ENCODE data around the gene MIS18BP1.

DNA sequence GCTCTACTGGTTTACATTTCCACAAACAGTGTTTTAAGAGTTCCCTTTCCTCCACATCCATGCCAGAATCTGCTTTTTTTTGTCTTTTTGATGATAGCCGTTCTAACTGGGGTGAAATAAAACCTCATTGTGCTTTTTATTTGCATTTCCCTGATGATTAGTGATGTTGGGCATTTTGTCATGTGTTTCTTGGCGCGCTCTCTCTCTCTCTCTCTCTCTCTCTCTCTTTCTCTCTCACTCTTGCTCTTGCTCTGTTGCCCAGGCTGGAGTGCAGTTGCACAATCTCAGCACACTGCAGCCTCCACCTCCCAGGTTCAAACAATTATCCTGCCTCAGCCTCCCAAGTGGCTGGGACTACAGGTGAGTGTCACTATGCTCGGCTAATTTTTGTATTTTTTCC lies 9.6 kb upstream of the MIS18BP1 start:
- TF ChIP-seq, protein P1, sequence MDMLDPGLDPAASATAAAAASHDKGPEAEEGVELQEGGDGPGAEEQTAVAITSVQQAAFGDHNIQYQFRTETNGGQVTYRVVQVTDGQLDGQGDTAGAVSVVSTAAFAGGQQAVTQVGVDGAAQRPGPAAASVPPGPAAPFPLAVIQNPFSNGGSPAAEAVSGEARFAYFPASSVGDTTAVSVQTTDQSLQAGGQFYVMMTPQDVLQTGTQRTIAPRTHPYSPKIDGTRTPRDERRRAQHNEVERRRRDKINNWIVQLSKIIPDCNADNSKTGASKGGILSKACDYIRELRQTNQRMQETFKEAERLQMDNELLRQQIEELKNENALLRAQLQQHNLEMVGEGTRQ (IDR thresholded peaks at IDR 0.05; ENCODE audit: low read depth, low read length), result no peak
- TF ChIP-seq, protein P2, sequence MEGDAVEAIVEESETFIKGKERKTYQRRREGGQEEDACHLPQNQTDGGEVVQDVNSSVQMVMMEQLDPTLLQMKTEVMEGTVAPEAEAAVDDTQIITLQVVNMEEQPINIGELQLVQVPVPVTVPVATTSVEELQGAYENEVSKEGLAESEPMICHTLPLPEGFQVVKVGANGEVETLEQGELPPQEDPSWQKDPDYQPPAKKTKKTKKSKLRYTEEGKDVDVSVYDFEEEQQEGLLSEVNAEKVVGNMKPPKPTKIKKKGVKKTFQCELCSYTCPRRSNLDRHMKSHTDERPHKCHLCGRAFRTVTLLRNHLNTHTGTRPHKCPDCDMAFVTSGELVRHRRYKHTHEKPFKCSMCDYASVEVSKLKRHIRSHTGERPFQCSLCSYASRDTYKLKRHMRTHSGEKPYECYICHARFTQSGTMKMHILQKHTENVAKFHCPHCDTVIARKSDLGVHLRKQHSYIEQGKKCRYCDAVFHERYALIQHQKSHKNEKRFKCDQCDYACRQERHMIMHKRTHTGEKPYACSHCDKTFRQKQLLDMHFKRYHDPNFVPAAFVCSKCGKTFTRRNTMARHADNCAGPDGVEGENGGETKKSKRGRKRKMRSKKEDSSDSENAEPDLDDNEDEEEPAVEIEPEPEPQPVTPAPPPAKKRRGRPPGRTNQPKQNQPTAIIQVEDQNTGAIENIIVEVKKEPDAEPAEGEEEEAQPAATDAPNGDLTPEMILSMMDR (conservative IDR thresholded peaks at IDR 0.05; ENCODE audit: low read depth, low read length), result no peak
- TF ChIP-seq RAD21 (IDR thresholded peaks at IDR 0.05; ENCODE audit: low read length), result no peak
- no peak for TF ChIP-seq MXI1 (IDR thresholded peaks at IDR 0.05; ENCODE audit: borderline replicate concordance, low read depth, low read length)
- TF ChIP-seq POLR2A (IDR thresholded peaks at IDR 0.05; ENCODE audit: low read depth, low read length), result no peak
- TF ChIP-seq CEBPB (IDR thresholded peaks at IDR 0.05; ENCODE audit: low read depth, low read length), result no peak
- no peak for TF ChIP-seq NFE2L2 (IDR thresholded peaks at IDR 0.05; ENCODE audit: low read depth, low read length)
- no peak for TF ChIP-seq MAFK (IDR thresholded peaks at IDR 0.05; ENCODE audit: low read depth, low read length)
